Measurements from ENCODE around the gene TBC1D2B. TPM values are rescaled to one million over a fixed set of nuclear protein-coding genes. Genes with fewer than 3 reads are reported as not detected.
"Not testable (repeated sequence)": the region's sequence is repeated elsewhere in the genome, so short reads cannot be mapped to it uniquely, and the experiment has no call there.

Gene TBC1D2B
- polyA plus RNA-seq, 3 donors = 5.9 to 53.3 (median 6.2) TPM

- H3K9me3 Mint-ChIP-seq = peaks cover 0 to 1% (median 0%) of the 10 kb centered on the region in 7 donors
- no peaks in the 10 kb centered on the region for H3K36me3 ChIP-seq (replicated peaks in 1 of 2; ENCODE audit: control insufficient read depth in 1 of 2, insufficient read depth in 2 of 2, low read length in 2 of 2)
- H2AFZ ChIP-seq (ENCODE audit: insufficient read depth, low read depth, low read length, poor library complexity, severe bottlenecking) = no peak overlapping the region
- DNase-seq = no peak
- no peaks in the 10 kb centered on the region for H3K9me3 ChIP-seq (replicated peaks in 1 of 2; ENCODE audit: control insufficient read depth in 1 of 2, insufficient read depth in 1 of 2, low read length in 2 of 2)
- H4K20me1 ChIP-seq (ENCODE audit: insufficient read depth, low read length) = no peaks in the 10 kb centered on the region
- no peaks in the 10 kb centered on the region for H3K4me1 ChIP-seq (ENCODE audit: control insufficient read depth in 1 of 2, insufficient read depth in 2 of 2, low read length in 2 of 2)
- H3K79me2 ChIP-seq (ENCODE audit: insufficient read depth, low read length) = no peaks in the 10 kb centered on the region
- no peaks in the 10 kb centered on the region for H3K36me3 Mint-ChIP-seq
- H3K27ac Mint-ChIP-seq = peak overlapping the region in 1 of 7 donors; percentile 36
- no peak overlapping the region for H3K27ac ChIP-seq (ENCODE audit: low read depth in 1 of 2, low read length in 2 of 2)
- H3K27me3 ChIP-seq (ENCODE audit: control insufficient read depth in 2 of 2, insufficient read depth in 2 of 2, low read length in 2 of 2) = peaks cover 0 to 2% of the 10 kb centered on the region in 2 donors
- H3K4me3 Mint-ChIP-seq = no peak overlapping the region
- peaks cover 8 to 14% (median 8%) of the 10 kb centered on the region in 3 donors for H3K27me3 Mint-ChIP-seq (ENCODE audit: low read depth in 3 of 3)
- no peak overlapping the region for H3K9ac ChIP-seq (ENCODE audit: insufficient read depth, low read length, poor library complexity, severe bottlenecking)
- 30% methylated on average over 2 of the region's 6 CpGs for WGBS (ENCODE audit: insufficient coverage)
- TF ChIP-seq, protein P1, sequence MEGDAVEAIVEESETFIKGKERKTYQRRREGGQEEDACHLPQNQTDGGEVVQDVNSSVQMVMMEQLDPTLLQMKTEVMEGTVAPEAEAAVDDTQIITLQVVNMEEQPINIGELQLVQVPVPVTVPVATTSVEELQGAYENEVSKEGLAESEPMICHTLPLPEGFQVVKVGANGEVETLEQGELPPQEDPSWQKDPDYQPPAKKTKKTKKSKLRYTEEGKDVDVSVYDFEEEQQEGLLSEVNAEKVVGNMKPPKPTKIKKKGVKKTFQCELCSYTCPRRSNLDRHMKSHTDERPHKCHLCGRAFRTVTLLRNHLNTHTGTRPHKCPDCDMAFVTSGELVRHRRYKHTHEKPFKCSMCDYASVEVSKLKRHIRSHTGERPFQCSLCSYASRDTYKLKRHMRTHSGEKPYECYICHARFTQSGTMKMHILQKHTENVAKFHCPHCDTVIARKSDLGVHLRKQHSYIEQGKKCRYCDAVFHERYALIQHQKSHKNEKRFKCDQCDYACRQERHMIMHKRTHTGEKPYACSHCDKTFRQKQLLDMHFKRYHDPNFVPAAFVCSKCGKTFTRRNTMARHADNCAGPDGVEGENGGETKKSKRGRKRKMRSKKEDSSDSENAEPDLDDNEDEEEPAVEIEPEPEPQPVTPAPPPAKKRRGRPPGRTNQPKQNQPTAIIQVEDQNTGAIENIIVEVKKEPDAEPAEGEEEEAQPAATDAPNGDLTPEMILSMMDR (IDR thresholded peaks at IDR 0.05) = no peak
- H3K4me2 ChIP-seq (replicated peaks; ENCODE audit: extremely low read depth, low read length, poor library complexity, severe bottlenecking) = no peak overlapping the region
- intact Hi-C loops (cut with micrococcal nuclease) = loop anchor here in 1 of 2 donors (10.0 kb wide), 1 partner anchor 801 kb away; no protein-coding TSS in a partner anchor
- no peak overlapping the region for H3K4me3 ChIP-seq (replicated peaks in 1 of 3; ENCODE audit: low read depth in 2 of 3, low read length in 3 of 3)
- no peaks in the 10 kb centered on the region for H3K4me1 Mint-ChIP-seq
Measured at GRCh38 chr15:77974098-77974414, 103.5 kb downstream of the TBC1D2B start.

GRCh38 chr15:77973273-77974097 lies 104.0 kb downstream of the TBC1D2B start:
- not testable (repeated sequence) for H3K9me3 Mint-ChIP-seq; H3K27ac Mint-ChIP-seq; H2AFZ ChIP-seq (ENCODE audit: insufficient read depth, low read depth, low read length, poor library complexity, severe bottlenecking); H3K79me2 ChIP-seq (ENCODE audit: insufficient read depth, low read length); H3K27me3 ChIP-seq (ENCODE audit: control insufficient read depth in 2 of 2, insufficient read depth in 2 of 2, low read length in 2 of 2); H3K9ac ChIP-seq (ENCODE audit: insufficient read depth, low read length, poor library complexity, severe bottlenecking); H3K9me3 ChIP-seq (replicated peaks in 1 of 2; ENCODE audit: control insufficient read depth in 1 of 2, insufficient read depth in 1 of 2, low read length in 2 of 2); H4K20me1 ChIP-seq (ENCODE audit: insufficient read depth, low read length); H3K36me3 ChIP-seq (replicated peaks in 1 of 2; ENCODE audit: control insufficient read depth in 1 of 2, insufficient read depth in 2 of 2, low read length in 2 of 2); H3K27ac ChIP-seq (ENCODE audit: low read depth in 1 of 2, low read length in 2 of 2); H3K4me3 ChIP-seq (replicated peaks in 1 of 3; ENCODE audit: low read depth in 2 of 3, low read length in 3 of 3); DNase-seq; H3K4me1 ChIP-seq (ENCODE audit: control insufficient read depth in 1 of 2, insufficient read depth in 2 of 2, low read length in 2 of 2); H3K4me1 Mint-ChIP-seq; H3K4me2 ChIP-seq (replicated peaks; ENCODE audit: extremely low read depth, low read length, poor library complexity, severe bottlenecking); H3K4me3 Mint-ChIP-seq; H3K36me3 Mint-ChIP-seq
- intact Hi-C loops (cut with micrococcal nuclease) = loop anchor here in 1 of 2 donors (10.0 kb wide), 1 partner anchor 801 kb away; no protein-coding TSS in a partner anchor
- H3K27me3 Mint-ChIP-seq (ENCODE audit: low read depth in 3 of 3) = peaks cover 8 to 16% (median 9%) of the 10 kb centered on the region in 3 donors
- 80% methylated on average over 3 of the region's 22 CpGs for WGBS (ENCODE audit: insufficient coverage)

- not testable (repeated sequence) for H3K4me1 ChIP-seq (ENCODE audit: control insufficient read depth in 1 of 2, insufficient read depth in 2 of 2, low read length in 2 of 2); H3K9me3 Mint-ChIP-seq
- peaks cover 8 to 18% (median 14%) of the 10 kb centered on the region in 3 donors for H3K27me3 Mint-ChIP-seq (ENCODE audit: low read depth in 3 of 3)
Measured at GRCh38 chr15:77972706-77973105, 104.8 kb downstream of the TBC1D2B start.

DNA sequence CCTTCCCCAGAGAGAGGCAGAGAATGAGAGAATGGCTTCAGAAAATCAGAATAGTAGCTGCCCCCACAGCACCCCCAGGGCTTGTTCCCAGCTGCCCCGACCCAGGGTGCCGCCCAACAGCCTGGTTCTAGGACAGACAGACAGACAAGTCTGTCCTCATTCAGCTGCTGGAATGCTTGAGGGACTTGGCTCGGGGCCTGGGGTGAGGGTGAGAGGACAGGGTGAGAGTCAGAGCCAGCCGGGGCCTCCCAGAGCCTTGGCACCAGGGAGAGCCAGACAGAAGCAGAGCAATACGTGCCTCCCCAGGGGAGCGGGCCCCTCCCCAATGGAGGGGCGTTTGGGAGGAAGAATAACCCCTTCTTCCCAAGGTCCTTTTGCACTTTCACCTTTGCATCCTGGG lies 105.6 kb downstream of the TBC1D2B start:
- not testable (repeated sequence) for H3K27me3 ChIP-seq (ENCODE audit: control insufficient read depth in 2 of 2, insufficient read depth in 2 of 2, low read length in 2 of 2); H3K4me3 Mint-ChIP-seq; H4K20me1 ChIP-seq (ENCODE audit: insufficient read depth, low read length); H3K4me3 ChIP-seq (replicated peaks in 1 of 3; ENCODE audit: low read depth in 2 of 3, low read length in 3 of 3); H3K36me3 Mint-ChIP-seq; H3K27ac ChIP-seq (ENCODE audit: low read depth in 1 of 2, low read length in 2 of 2); DNase-seq; H3K79me2 ChIP-seq (ENCODE audit: insufficient read depth, low read length); H3K4me2 ChIP-seq (replicated peaks; ENCODE audit: extremely low read depth, low read length, poor library complexity, severe bottlenecking); H3K9me3 ChIP-seq (replicated peaks in 1 of 2; ENCODE audit: control insufficient read depth in 1 of 2, insufficient read depth in 1 of 2, low read length in 2 of 2); H3K27ac Mint-ChIP-seq; H2AFZ ChIP-seq (ENCODE audit: insufficient read depth, low read depth, low read length, poor library complexity, severe bottlenecking); H3K4me1 Mint-ChIP-seq; H3K9ac ChIP-seq (ENCODE audit: insufficient read depth, low read length, poor library complexity, severe bottlenecking); H3K36me3 ChIP-seq (replicated peaks in 1 of 2; ENCODE audit: control insufficient read depth in 1 of 2, insufficient read depth in 2 of 2, low read length in 2 of 2); H3K9me3 Mint-ChIP-seq; H3K4me1 ChIP-seq (ENCODE audit: control insufficient read depth in 1 of 2, insufficient read depth in 2 of 2, low read length in 2 of 2)
- H3K27me3 Mint-ChIP-seq (ENCODE audit: low read depth in 3 of 3) = peaks cover 8 to 18% (median 14%) of the 10 kb centered on the region in 3 donors
- intact Hi-C loops (cut with micrococcal nuclease) = loop anchor here in 1 of 2 donors (10.0 kb wide), 1 partner anchor 803 kb away; no protein-coding TSS in a partner anchor
- WGBS (ENCODE audit: insufficient coverage) = 100% methylated on average over 2 of the region's 7 CpGs

More at GRCh38 chr15:77972706-77973105, 104.8 kb downstream of the TBC1D2B start:
- not testable (repeated sequence) for H4K20me1 ChIP-seq (ENCODE audit: insufficient read depth, low read length); H3K4me1 Mint-ChIP-seq; H3K27ac Mint-ChIP-seq; H3K27ac ChIP-seq (ENCODE audit: low read depth in 1 of 2, low read length in 2 of 2); H3K9ac ChIP-seq (ENCODE audit: insufficient read depth, low read length, poor library complexity, severe bottlenecking); H3K36me3 Mint-ChIP-seq; H3K4me3 ChIP-seq (replicated peaks in 1 of 3; ENCODE audit: low read depth in 2 of 3, low read length in 3 of 3); H3K4me2 ChIP-seq (replicated peaks; ENCODE audit: extremely low read depth, low read length, poor library complexity, severe bottlenecking); H3K9me3 ChIP-seq (replicated peaks in 1 of 2; ENCODE audit: control insufficient read depth in 1 of 2, insufficient read depth in 1 of 2, low read length in 2 of 2); H3K79me2 ChIP-seq (ENCODE audit: insufficient read depth, low read length); H2AFZ ChIP-seq (ENCODE audit: insufficient read depth, low read depth, low read length, poor library complexity, severe bottlenecking); H3K4me3 Mint-ChIP-seq; H3K36me3 ChIP-seq (replicated peaks in 1 of 2; ENCODE audit: control insufficient read depth in 1 of 2, insufficient read depth in 2 of 2, low read length in 2 of 2); H3K27me3 ChIP-seq (ENCODE audit: control insufficient read depth in 2 of 2, insufficient read depth in 2 of 2, low read length in 2 of 2); DNase-seq
- intact Hi-C loops (cut with micrococcal nuclease) = loop anchor here in 1 of 2 donors (10.0 kb wide), 1 partner anchor 802 kb away; no protein-coding TSS in a partner anchor
- WGBS (ENCODE audit: insufficient coverage) = 67% methylated on average over 1 of the region's 6 CpGs

All from CD14-positive monocyte (primary cell).